HEK293 (cell line): ENCODE measurements around the gene IFT43.
A peak's percentile ranks its signal among the peaks of the same experiment; 100 is the strongest.

Source experiments
- FEZF1 ChIP-seq: fragments of 450-650 bp; formaldehyde crosslinking; IDR thresholded peaks from 2 replicates; pipeline ENCODE4 v1.5.1; 2016; ENCODE audit warnings: missing biosample characterization, missing genetic modification characterization
- GLIS1 ChIP-seq: fragments of 450-650 bp; formaldehyde crosslinking; IDR thresholded peaks from 2 replicates; pipeline ENCODE4 v1.5.1; 2016; ENCODE audit warnings: missing biosample characterization, missing genetic modification characterization
- GLIS2 ChIP-seq: fragments of 450-650 bp; formaldehyde crosslinking; IDR thresholded peaks from 2 replicates; pipeline ENCODE4 v1.5.1; 2016; ENCODE audit warnings: missing biosample characterization, missing genetic modification characterization
- IKZF3 ChIP-seq: fragments of 450-650 bp; IDR thresholded peaks from 2 replicates; pipeline ENCODE4 v1.5.0; 2018; ENCODE audit warnings: missing biosample characterization, mild to moderate bottlenecking, missing genetic modification characterization, moderate library complexity
- KLF16 ChIP-seq: fragments of 450-650 bp; formaldehyde crosslinking; IDR thresholded peaks from 2 replicates; pipeline ENCODE4 v1.5.1; 2017; ENCODE audit warnings: missing biosample characterization, missing genetic modification characterization
- KLF17 ChIP-seq: fragments of 450-650 bp; formaldehyde crosslinking; IDR thresholded peaks from 2 replicates; pipeline ENCODE4 v1.5.1; 2016; ENCODE audit warnings: missing biosample characterization, missing genetic modification characterization
- OSR2 ChIP-seq: fragments of 450-650 bp; formaldehyde crosslinking; IDR thresholded peaks from 2 replicates; pipeline ENCODE4 v1.5.1; 2016; ENCODE audit warnings: missing biosample characterization, missing genetic modification characterization
- PBX3 ChIP-seq: sonication (generic); formaldehyde crosslinking; IDR thresholded peaks from 2 replicates; pipeline ENCODE4 v1.8.1; 2022; ENCODE audit warnings: mild to moderate bottlenecking, moderate library complexity, missing genetic modification reagents
- PRDM4 ChIP-seq: fragments of 450-650 bp; formaldehyde crosslinking; IDR thresholded peaks from 2 replicates; pipeline ENCODE4 v1.5.1; 2017; ENCODE audit warnings: missing biosample characterization, missing genetic modification characterization
- ZEB2 ChIP-seq: fragments of 450-650 bp; formaldehyde crosslinking; IDR thresholded peaks from 2 replicates; pipeline ENCODE4 v1.5.1; 2016; ENCODE audit warnings: missing biosample characterization, missing genetic modification characterization
- ZFHX2 ChIP-seq: fragments of 450-650 bp; formaldehyde crosslinking; conservative IDR thresholded peaks from 2 replicates; pipeline ENCODE4 v1.5.1; 2016; ENCODE audit warnings: missing biosample characterization, missing genetic modification characterization
- ZFP37 ChIP-seq: fragments of 450-650 bp; formaldehyde crosslinking; IDR thresholded peaks from 2 replicates; pipeline ENCODE4 v1.5.1; 2016; ENCODE audit warnings: missing biosample characterization, missing genetic modification characterization
- ZFP69B ChIP-seq: fragments of 450-650 bp; formaldehyde crosslinking; IDR thresholded peaks from 2 replicates; pipeline ENCODE4 v1.5.1; 2016; ENCODE audit warnings: missing biosample characterization, missing genetic modification characterization
- ZNF132 ChIP-seq: fragments of 450-650 bp; formaldehyde crosslinking; IDR thresholded peaks from 2 replicates; pipeline ENCODE4 v1.5.1; 2017; ENCODE audit warnings: missing biosample characterization, missing genetic modification characterization, borderline replicate concordance
- ZNF18 ChIP-seq: fragments of 450-650 bp; formaldehyde crosslinking; IDR thresholded peaks from 2 replicates; pipeline ENCODE4 v1.5.1; 2016; ENCODE audit warnings: missing biosample characterization, missing genetic modification characterization
- ZNF221 ChIP-seq: fragments of 450-650 bp; formaldehyde crosslinking; IDR thresholded peaks from 2 replicates; pipeline ENCODE4 v1.5.1; 2017; ENCODE audit warnings: missing biosample characterization, missing genetic modification characterization, borderline replicate concordance
- ZNF302 ChIP-seq: fragments of 450-650 bp; formaldehyde crosslinking; IDR thresholded peaks from 2 replicates; pipeline ENCODE4 v1.5.1; 2016; ENCODE audit warnings: missing biosample characterization, missing genetic modification characterization, low read depth
- ZNF341 ChIP-seq: fragments of 450-650 bp; formaldehyde crosslinking; IDR thresholded peaks from 2 replicates; pipeline ENCODE4; 2016; ENCODE audit warnings: low read depth, missing biosample characterization, missing genetic modification characterization
- ZNF423 ChIP-seq: fragments of 450-650 bp; formaldehyde crosslinking; IDR thresholded peaks from 2 replicates; pipeline ENCODE4 v1.5.1; 2016; ENCODE audit warnings: missing biosample characterization, missing genetic modification characterization
- ZNF660 ChIP-seq: fragments of 450-650 bp; IDR thresholded peaks from 2 replicates; pipeline ENCODE4 v1.5.1; 2018; ENCODE audit warnings: missing biosample characterization, mild to moderate bottlenecking, missing genetic modification characterization
- ZNF830 ChIP-seq: fragments of 450-650 bp; IDR thresholded peaks from 2 replicates; pipeline ENCODE4 v1.5.0; 2018; ENCODE audit warnings: missing biosample characterization, missing genetic modification characterization, low read depth, mild to moderate bottlenecking, moderate library complexity
- ZNF843 ChIP-seq: fragments of 450-650 bp; formaldehyde crosslinking; IDR thresholded peaks from 2 replicates; pipeline ENCODE4 v1.5.1; 2016; ENCODE audit warnings: missing biosample characterization, missing genetic modification characterization
- ZSCAN30 ChIP-seq: fragments of 450-650 bp; IDR thresholded peaks from 2 replicates; pipeline ENCODE4 v1.5.1; 2018; ENCODE audit warnings: missing biosample characterization, mild to moderate bottlenecking, missing genetic modification characterization, moderate library complexity
- TF ChIP-seq, protein P1 (sequence below): fragments of 450-650 bp; formaldehyde crosslinking; IDR thresholded peaks from 2 replicates; pipeline ENCODE4 v1.5.1; 2016; ENCODE audit warnings: missing biosample characterization, missing genetic modification characterization
- TF ChIP-seq, protein P2 (sequence below): fragments of 450-650 bp; IDR thresholded peaks from 2 replicates; pipeline ENCODE4 v1.5.1; 2018; ENCODE audit warnings: missing biosample characterization, mild to moderate bottlenecking, missing genetic modification characterization

IFT43 gene

GRCh38 chr14:76117789-76118484, 132.4 kb downstream of the IFT43 start (continued):
- TF ChIP-seq ZEB2 (tag by site-specific recombination) (peak; percentile 35; the same call in 1 of the 2 replicates), ZNF18 (tag by site-specific recombination) (peak; percentile 69), ZFP69B (0 out of 2 replicates have a peak, but pooled peaks have one; percentile 17), KLF16 (peak; percentile 69; the same call in 1 of the 2 replicates), PBX3 (CRISPR knock-in tag) (0 out of 2 replicates have a peak, but pooled peaks have one; percentile 31), ZNF660 (tag by site-specific recombination) (0 out of 2 replicates have a peak, but pooled peaks have one; percentile 23), ZNF302 (tag by site-specific recombination) (no peak), FEZF1 (tag by site-specific recombination) (peak; percentile 84), ZNF830 (tag by site-specific recombination) (no peak), OSR2 (tag by site-specific recombination) (peak; percentile 78), ZNF423 (peak; percentile 59), ZNF341 (tag by site-specific recombination) (peak; percentile 50; the same call in 1 of the 2 replicates), ZFP37 (tag by site-specific recombination) (no peak), ZFHX2 (tag by site-specific recombination) (peak; percentile 32), ZSCAN30 (tag by site-specific recombination) (peak; percentile 98), ZNF132 (tag by site-specific recombination) (no peak), KLF17 (tag by site-specific recombination) (0 out of 2 replicates have a peak, but pooled peaks have one; percentile 41), GLIS2 (tag by site-specific recombination) (no peak), GLIS1 (peak; percentile 98), ZNF843 (tag by site-specific recombination) (peak; percentile 92), PRDM4 (tag by site-specific recombination) (peak; percentile 77), IKZF3 (peak; percentile 38; the same call in 1 of the 2 replicates), ZNF221 (tag by site-specific recombination) (no peak)
- TF ChIP-seq, protein P1, sequence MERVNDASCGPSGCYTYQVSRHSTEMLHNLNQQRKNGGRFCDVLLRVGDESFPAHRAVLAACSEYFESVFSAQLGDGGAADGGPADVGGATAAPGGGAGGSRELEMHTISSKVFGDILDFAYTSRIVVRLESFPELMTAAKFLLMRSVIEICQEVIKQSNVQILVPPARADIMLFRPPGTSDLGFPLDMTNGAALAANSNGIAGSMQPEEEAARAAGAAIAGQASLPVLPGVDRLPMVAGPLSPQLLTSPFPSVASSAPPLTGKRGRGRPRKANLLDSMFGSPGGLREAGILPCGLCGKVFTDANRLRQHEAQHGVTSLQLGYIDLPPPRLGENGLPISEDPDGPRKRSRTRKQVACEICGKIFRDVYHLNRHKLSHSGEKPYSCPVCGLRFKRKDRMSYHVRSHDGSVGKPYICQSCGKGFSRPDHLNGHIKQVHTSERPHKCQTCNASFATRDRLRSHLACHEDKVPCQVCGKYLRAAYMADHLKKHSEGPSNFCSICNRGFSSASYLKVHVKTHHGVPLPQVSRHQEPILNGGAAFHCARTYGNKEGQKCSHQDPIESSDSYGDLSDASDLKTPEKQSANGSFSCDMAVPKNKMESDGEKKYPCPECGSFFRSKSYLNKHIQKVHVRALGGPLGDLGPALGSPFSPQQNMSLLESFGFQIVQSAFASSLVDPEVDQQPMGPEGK (tag by site-specific recombination), result peak; percentile 56
- TF ChIP-seq, protein P2, sequence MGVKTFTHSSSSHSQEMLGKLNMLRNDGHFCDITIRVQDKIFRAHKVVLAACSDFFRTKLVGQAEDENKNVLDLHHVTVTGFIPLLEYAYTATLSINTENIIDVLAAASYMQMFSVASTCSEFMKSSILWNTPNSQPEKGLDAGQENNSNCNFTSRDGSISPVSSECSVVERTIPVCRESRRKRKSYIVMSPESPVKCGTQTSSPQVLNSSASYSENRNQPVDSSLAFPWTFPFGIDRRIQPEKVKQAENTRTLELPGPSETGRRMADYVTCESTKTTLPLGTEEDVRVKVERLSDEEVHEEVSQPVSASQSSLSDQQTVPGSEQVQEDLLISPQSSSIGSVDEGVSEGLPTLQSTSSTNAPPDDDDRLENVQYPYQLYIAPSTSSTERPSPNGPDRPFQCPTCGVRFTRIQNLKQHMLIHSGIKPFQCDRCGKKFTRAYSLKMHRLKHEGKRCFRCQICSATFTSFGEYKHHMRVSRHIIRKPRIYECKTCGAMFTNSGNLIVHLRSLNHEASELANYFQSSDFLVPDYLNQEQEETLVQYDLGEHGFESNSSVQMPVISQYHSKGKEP (tag by site-specific recombination), result peak; percentile 51; the same call in 1 of the 2 replicates
- TF ChIP-seq, all 188 proteins: peak for 27
